WI38 (cell line): Measurements from ENCODE around the gene KCTD10.

Source experiments
- H3K4me3 ChIP-seq: 2 replicates; pipeline ENCODE4 v1.5.1; 2011; ENCODE audit warnings: low read depth, mild to moderate bottlenecking, control low read depth, low read length
- TF ChIP-seq, protein P1 (sequence below): IDR thresholded peaks from 2 replicates; pipeline ENCODE4 v1.5.1; 2012; ENCODE audit warnings: low read depth, mild to moderate bottlenecking, control low read depth, low read length

Gene KCTD10

DNA sequence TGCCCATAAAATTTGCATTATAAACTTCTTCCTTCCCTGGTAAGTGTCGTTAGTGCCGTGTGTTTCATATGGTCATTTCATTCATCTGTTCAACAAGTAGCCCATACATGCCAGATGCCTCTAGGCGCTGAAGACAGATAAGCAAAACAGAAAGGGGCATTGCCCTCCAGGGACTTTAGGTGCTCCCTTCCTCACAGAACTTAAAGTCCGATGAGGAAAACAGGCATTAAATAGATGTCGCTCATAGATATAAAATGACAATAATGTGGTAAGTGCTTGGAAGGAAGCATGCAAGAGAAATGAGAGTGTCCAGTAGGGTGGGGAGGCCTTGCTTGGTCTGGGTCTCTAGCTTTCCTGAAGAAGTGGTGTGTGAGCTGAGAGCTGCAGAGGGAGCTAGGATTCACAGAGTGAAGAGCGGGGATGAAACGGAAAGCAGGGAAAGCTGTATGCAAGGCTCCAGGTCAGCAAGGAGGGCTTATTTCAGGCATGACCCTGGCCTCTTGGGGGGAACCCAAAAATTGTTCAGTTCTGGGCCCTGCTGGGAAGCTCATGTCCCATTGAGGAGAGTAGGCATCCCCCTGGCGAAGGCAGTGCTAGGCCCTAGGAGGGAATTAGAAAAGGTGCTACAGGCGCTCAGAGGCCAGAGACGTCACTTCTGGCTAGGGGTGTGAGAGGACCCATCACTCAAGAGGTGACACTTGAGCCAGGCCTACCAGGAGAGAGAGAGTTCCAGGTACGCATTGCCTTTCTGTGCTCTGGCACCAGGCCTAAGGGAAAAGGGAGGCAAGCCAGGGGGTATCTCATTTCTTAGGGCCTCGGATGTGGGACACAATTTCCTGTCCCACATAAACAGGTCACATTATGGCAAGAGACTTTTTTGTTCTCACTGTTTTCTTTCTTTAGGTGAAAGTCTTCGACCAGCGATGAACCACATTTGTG is 12.2 kb upstream of the KCTD10 start:
- TF ChIP-seq, protein P1, sequence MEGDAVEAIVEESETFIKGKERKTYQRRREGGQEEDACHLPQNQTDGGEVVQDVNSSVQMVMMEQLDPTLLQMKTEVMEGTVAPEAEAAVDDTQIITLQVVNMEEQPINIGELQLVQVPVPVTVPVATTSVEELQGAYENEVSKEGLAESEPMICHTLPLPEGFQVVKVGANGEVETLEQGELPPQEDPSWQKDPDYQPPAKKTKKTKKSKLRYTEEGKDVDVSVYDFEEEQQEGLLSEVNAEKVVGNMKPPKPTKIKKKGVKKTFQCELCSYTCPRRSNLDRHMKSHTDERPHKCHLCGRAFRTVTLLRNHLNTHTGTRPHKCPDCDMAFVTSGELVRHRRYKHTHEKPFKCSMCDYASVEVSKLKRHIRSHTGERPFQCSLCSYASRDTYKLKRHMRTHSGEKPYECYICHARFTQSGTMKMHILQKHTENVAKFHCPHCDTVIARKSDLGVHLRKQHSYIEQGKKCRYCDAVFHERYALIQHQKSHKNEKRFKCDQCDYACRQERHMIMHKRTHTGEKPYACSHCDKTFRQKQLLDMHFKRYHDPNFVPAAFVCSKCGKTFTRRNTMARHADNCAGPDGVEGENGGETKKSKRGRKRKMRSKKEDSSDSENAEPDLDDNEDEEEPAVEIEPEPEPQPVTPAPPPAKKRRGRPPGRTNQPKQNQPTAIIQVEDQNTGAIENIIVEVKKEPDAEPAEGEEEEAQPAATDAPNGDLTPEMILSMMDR = no peak
- H3K4me3 ChIP-seq = no peak overlapping the region

DNA sequence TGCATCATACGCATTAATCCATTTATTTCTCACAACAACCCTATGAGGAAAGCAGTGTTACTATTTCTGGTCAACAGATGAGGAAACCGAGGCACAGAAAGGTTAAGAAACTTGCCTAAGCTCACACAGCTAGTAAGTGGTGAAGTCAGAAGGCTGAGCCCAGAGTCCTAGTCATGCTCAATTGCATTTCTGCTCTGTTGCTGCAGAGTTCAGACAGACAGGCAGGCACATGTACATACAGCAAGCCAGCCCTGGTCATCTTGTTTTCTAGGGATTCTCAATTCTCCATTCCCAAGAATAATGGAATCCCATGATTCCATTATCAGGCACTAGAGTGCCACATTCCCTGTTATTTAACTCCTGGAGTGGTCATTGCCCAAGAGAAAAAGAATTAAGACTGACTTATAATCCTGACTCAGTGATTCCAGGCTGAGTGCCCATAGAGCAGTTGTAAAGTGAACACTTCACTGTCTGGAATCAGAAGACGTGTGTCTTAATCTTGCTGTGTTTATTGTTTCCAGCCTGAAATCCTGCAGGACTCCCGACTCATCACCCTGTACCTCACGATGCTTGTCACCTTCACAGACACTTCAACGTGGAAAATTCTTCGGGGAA is 11.1 kb upstream of the KCTD10 start:
- TF ChIP-seq, protein P1 = no peak
- no peak overlapping the region for H3K4me3 ChIP-seq

DNA sequence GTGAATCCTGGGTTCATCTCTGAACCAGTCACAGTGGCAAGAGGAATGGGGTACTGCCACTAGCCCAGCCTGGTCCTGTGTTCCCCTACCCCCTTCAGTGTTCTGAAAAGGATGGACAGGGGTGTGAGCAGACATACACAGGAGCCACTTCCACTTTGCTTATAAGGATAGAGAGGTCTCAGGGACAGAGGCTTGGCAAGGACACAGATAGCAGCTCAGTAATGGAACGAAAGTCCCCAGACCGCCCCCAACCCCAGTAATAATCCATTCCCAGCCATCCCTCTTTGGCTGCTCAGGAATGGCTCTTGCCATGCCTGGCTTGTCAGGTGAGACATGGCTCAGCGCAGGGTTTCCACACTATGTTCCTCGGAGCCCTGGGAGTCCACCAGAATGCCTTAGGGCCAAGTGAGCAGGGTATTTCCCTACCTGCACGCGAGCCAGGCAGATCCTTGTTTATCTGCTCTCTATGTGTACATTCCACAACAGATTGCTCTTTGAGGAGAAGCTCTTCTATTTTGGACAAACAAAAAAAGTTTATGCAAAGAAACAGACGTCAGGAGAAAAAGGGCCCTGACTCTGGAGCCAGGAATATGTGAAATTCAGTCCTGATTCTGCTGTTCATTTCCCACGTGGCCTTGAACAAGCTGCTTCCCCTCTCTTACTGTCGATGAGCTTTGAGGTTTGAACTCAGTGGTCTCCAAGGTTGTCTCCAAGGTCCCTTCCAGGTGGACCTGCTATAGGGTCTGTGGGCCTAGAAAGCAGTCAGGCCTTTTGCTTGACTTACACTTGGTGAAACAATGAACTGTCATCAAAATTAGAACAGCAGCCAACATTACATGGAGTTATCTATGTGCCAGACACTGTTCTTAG is 10.3 kb upstream of the KCTD10 start:
- TF ChIP-seq, protein P1 = no peak
- no peak overlapping the region for H3K4me3 ChIP-seq

DNA sequence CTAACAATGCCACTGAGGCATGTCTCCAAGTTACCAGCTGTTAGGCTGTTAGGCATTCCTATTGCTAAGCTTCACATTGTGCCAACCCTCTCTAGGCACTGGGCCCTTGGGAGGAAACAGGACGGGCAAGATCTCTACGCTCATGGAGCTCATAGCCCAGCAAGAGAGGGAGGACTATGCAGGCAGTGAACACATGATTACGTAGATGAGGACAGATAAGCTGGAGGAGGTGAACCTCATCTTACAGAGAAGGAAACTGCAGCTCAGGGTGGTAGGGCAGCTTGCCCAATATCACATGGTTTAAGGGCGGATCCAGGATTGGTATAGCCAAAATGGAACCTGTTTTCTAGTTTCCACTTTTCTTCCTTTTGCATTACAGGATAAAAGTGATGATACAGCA is 8.1 kb upstream of the KCTD10 start:
- TF ChIP-seq, protein P1 = no peak
- no peak overlapping the region for H3K4me3 ChIP-seq

DNA sequence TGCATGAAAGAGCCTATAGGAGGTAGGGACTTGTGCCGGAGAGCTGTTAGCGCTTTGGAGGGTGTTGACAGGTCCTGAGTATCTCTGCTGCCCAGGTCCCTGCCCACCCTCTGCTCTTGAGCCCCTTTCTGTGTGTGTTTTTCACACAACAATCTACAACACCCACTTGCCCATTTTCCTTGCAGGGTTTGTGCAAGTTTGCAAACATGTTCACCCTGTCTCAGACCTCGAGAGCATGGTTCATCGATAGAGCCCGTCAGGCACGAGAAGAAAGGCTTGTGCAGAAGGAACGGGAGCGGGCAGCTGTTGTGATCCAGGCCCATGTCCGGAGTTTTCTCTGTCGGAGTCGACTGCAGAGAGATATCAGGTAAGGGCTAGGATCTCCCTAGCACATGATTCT is 6.2 kb upstream of the KCTD10 start:
- TF ChIP-seq, protein P1 = no peak
- H3K4me3 ChIP-seq = no peak overlapping the region

DNA sequence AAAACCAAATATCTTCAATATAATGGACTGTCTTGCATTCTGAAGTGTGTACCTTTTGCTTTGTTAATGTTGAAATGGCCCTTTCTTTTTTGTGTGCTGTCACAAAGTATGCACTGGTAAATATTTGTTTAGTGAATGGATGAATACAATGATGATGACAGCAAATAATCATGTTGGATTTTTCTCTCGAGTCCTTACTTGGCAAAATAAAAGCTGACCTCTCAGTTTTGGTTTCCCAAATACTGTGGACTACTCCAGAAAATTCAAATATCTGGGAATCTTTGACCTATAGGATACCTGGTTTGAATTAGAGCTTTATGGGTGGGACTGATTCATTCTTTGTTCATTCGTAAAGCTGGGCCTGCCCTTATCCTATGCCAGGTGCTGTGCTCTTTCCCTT is 5.8 kb upstream of the KCTD10 start:
- TF ChIP-seq, protein P1 = no peak
- no peak overlapping the region for H3K4me3 ChIP-seq

DNA sequence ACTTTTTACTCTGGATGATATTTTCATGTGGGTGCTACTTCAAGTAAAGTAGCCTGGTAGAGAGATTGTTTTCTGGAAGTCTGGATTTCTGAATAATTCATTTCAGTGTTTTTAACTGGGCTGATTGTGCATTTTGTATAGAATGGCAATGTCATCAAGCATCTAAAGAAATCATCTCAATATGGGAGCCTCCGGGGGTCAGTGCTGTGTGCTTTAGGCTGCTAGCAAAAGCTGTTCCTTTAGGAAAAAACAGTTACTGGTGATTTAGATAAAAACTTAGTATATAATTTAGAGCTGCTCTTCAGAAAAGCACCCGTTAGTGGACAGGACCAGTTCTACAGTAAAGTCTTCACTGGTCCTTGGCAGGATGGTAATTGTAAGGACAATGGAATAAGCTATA is 5.4 kb upstream of the KCTD10 start:
- TF ChIP-seq, protein P1 = no peak
- H3K4me3 ChIP-seq = no peak overlapping the region
